ENCODE data around the gene ADRM1. TPM values are rescaled to one million over a fixed set of nuclear protein-coding genes. Genes with fewer than 3 reads are reported as not detected.

Gene ADRM1
- total and polyA plus RNA-seq, 10 of the 15 experiments (the other 5 are each of a cell fraction or from before 2014, with no cell fraction given), result 3.4 to 213 (median 95.9) TPM

DNA sequence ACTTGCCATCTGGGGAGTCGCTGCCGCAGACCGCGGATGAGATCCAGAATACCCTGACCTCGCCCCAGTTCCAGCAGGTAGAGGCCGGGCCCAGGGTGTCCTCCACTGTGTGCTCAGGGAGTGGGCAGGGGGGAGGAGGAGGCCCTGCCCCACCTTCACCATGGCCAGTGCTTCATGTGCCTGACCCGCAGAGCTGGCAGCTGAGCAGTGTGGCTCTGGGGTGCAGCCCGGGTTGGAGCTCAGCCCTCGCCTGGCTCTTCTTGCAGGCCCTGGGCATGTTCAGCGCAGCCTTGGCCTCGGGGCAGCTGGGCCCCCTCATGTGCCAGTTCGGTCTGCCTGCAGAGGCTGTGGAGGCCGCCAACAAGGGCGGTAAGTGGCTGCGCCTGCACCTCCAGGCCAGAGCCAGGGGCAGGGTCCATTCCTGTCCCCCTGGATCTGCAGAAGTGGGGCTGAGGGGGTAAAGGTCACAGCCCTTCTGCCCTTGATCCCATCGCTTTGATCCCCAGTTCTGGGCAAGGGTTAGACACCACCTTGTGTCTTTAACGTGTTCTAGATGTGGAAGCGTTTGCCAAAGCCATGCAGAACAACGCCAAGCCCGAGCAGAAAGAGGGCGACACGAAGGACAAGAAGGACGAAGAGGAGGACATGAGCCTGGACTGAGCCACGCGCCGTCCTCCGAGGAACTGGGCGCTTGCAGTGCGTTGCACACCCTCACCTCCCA lies 5.5 kb downstream of the ADRM1 start (continued):
- TF ChIP-seq RFX5 (IDR thresholded peaks at IDR 0.05; ENCODE audit: low read depth, low read length) (no peak), BHLHE40 (IDR thresholded peaks at IDR 0.05; ENCODE audit: borderline replicate concordance in 1 of 2, low read depth in 2 of 2, low read length in 1 of 2) (no peak), IKZF2 (IDR thresholded peaks at IDR 0.05) (no peak), BCL11A (IDR thresholded peaks at IDR 0.05; ENCODE audit: low read depth, low read length) (no peak), BMI1 (IDR thresholded peaks at IDR 0.05; ENCODE audit: borderline replicate concordance) (no peak), GABPA (IDR thresholded peaks at IDR 0.05; ENCODE audit: low read depth) (no peak), STAT3 (IDR thresholded peaks at IDR 0.05; ENCODE audit: low read depth, low read length) (no peak), SMARCA5 (IDR thresholded peaks at IDR 0.05) (no peak), KLF5 (IDR thresholded peaks at IDR 0.05; ENCODE audit: partially characterized antibody) (no peak), MYC (IDR thresholded peaks at IDR 0.05; ENCODE audit: insufficient read depth, insufficient read length, insufficient replicate concordance, low read length, severe bottlenecking) (no peak), RUNX3 (IDR thresholded peaks at IDR 0.05; ENCODE audit: low read length) (no peak), CREB1 (IDR thresholded peaks at IDR 0.05; ENCODE audit: low read depth) (no peak)
- TF ChIP-seq, protein P1, sequence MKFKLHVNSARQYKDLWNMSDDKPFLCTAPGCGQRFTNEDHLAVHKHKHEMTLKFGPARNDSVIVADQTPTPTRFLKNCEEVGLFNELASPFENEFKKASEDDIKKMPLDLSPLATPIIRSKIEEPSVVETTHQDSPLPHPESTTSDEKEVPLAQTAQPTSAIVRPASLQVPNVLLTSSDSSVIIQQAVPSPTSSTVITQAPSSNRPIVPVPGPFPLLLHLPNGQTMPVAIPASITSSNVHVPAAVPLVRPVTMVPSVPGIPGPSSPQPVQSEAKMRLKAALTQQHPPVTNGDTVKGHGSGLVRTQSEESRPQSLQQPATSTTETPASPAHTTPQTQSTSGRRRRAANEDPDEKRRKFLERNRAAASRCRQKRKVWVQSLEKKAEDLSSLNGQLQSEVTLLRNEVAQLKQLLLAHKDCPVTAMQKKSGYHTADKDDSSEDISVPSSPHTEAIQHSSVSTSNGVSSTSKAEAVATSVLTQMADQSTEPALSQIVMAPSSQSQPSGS (IDR thresholded peaks at IDR 0.05; ENCODE audit: low read length), result no peak
